ENCODE results near the gene PHF23. TPM values are rescaled to one million over a fixed set of nuclear protein-coding genes. Genes with fewer than 3 reads are reported as not detected.

PHF23 gene
- total and polyA plus RNA-seq, 4 donors, result 25.4 to 40.5 (median 27.2) TPM

GRCh38 chr17:7211491-7212273, 27.6 kb downstream of the PHF23 start:
- no peak for TF ChIP-seq CTCF (IDR thresholded peaks at IDR 0.05; ENCODE audit: control extremely low read depth, extremely low read depth)
- Histone ChIP-seq H3K27ac (ENCODE audit: low read depth in 1 of 2, low read length in 1 of 2) (no peak overlapping the region), H3K36me3 (ENCODE audit: control insufficient read depth in 4 of 4, insufficient read depth in 4 of 4, low read length in 4 of 4) (no peaks in the 10 kb centered on the region), H3K9ac (ENCODE audit: insufficient read depth in 1 of 2, low read length in 2 of 2) (peak overlapping the region in 1 of 2 donors; percentile 64), H3K4me3 (no peak overlapping the region), H3K4me1 (ENCODE audit: control insufficient read depth in 5 of 5, insufficient read depth in 5 of 5, low read length in 5 of 5) (peaks cover 0 to 40% (median 7%) of the 10 kb centered on the region in 5 donors), H3K9me3 (ENCODE audit: control insufficient read depth in 4 of 4, insufficient read depth in 3 of 4, low read length in 3 of 4) (no peaks in the 10 kb centered on the region), H3K27me3 (ENCODE audit: control insufficient read depth in 3 of 3, insufficient read depth in 3 of 3, low read length in 2 of 3) (no peaks in the 10 kb centered on the region)
- ATAC-seq (ENCODE audit: insufficient read depth, low FRiP score) (no peak), DNase-seq (peak in 1 of 3 donors; percentile 37)
- 47 to 77% methylated on average over 27 of the region's 37 CpGs for WGBS, 2 donors

DNA sequence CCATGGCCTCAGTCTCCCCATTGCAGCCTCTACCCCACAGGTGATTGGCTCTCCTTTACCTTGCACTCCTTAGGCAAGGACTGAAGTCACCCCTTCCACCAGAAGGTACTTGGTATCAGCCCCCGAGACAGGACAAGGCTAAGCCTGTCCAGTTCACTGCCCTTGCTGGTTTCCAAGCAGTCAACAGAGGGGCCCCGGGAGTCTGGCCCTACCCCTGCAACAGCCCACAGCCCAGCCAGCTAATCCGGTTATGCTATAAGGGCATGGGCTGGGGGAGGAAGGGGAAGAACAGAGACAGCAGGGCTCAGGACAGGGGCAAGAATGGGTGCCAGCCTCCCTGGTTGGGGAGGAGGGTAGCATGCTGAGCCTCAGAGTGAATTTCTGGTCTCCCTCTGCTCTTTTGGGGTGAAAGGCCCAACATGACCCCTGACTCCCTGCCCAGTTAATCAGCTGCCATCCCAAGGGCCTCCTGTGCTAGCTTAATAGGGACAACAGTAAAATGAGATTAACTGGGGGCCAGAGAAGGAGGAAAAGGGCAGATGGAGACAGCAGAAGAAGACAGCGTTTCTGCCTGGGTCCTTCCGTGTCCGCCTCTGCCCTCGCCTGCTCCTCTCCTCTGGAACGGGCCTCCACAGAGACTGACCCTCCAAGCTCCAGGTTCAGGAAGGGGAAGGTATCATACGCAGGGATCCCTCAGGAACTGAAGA, 30.4 kb downstream of the PHF23 start:
- no peak overlapping the region for H3K9ac ChIP-seq (ENCODE audit: insufficient read depth in 1 of 2, low read length in 2 of 2)
- H3K36me3 ChIP-seq (ENCODE audit: control insufficient read depth in 4 of 4, insufficient read depth in 4 of 4, low read length in 4 of 4), result no peaks in the 10 kb centered on the region
- ATAC-seq (ENCODE audit: insufficient read depth, low FRiP score), result no peak
- peaks cover 0 to 31% (median 7%) of the 10 kb centered on the region in 5 donors for H3K4me1 ChIP-seq (ENCODE audit: control insufficient read depth in 5 of 5, insufficient read depth in 5 of 5, low read length in 5 of 5)
- no peak overlapping the region for H3K4me3 ChIP-seq
- H3K27me3 ChIP-seq (ENCODE audit: control insufficient read depth in 3 of 3, insufficient read depth in 3 of 3, low read length in 2 of 3), result no peaks in the 10 kb centered on the region
- DNase-seq, result peak in 1 of 3 donors; percentile 42
- H3K9me3 ChIP-seq (ENCODE audit: control insufficient read depth in 4 of 4, insufficient read depth in 3 of 4, low read length in 3 of 4), result no peaks in the 10 kb centered on the region
- no peak overlapping the region for H3K27ac ChIP-seq (ENCODE audit: low read depth in 1 of 2, low read length in 1 of 2)
- no peak for TF ChIP-seq CTCF (IDR thresholded peaks at IDR 0.05; ENCODE audit: control extremely low read depth, extremely low read depth)
- WGBS, 2 donors, result 91 to 96% methylated on average over 9 of the region's 9 CpGs

- no peaks in the 10 kb centered on the region for H3K27me3 ChIP-seq (ENCODE audit: control insufficient read depth in 3 of 3, insufficient read depth in 3 of 3, low read length in 2 of 3)
- no peak for ATAC-seq (ENCODE audit: insufficient read depth, low FRiP score)
- no peak overlapping the region for H3K4me3 ChIP-seq
- H3K9ac ChIP-seq (ENCODE audit: insufficient read depth in 1 of 2, low read length in 2 of 2), result no peak overlapping the region
- H3K36me3 ChIP-seq (ENCODE audit: control insufficient read depth in 4 of 4, insufficient read depth in 4 of 4, low read length in 4 of 4), result peaks cover 0 to 3% (median 2%) of the 10 kb centered on the region in 4 donors
- H3K4me1 ChIP-seq (ENCODE audit: control insufficient read depth in 5 of 5, insufficient read depth in 5 of 5, low read length in 5 of 5), result peaks cover 0 to 25% (median 6%) of the 10 kb centered on the region in 5 donors
- WGBS, 2 donors, result 73 to 81% methylated on average over 21 of the region's 21 CpGs
- no peak for DNase-seq
- H3K27ac ChIP-seq (ENCODE audit: low read depth in 1 of 2, low read length in 1 of 2), result no peak overlapping the region
- H3K9me3 ChIP-seq (ENCODE audit: control insufficient read depth in 4 of 4, insufficient read depth in 3 of 4, low read length in 3 of 4), result no peaks in the 10 kb centered on the region
- no peak for TF ChIP-seq CTCF (IDR thresholded peaks at IDR 0.05; ENCODE audit: control extremely low read depth, extremely low read depth)
These were observed 31.2 kb downstream of the PHF23 start for GRCh38 chr17:7208027-7208571.

All from lung (tissue), 12 donors.